ENCODE measurements around the gene SDCBP2. TPM values are rescaled to one million over a fixed set of nuclear protein-coding genes. Genes with fewer than 3 reads are reported as not detected.

SDCBP2 gene
- total RNA-seq, 1 experiment from 2014 or later: 1.9 TPM

DNA sequence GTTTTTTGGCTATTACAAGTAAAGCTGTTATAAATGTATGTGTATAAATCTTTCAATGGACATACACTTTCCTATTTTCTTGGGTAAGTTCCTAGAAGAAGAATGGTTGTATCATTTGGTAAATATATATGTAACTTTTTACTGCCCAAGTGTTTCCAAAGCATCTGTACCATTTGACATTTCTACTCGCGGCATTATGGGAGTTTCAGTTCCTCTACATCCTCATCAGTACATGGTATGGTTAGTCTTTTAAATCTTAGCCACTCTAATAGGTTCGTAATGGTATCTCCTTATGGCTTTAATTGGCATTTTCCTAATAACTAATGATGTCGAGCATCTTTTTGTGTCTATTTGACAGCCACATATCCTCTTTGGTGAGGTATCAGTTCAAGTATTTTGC is 49.9 kb downstream of the SDCBP2 start:
- WGBS (ENCODE audit: extremely low coverage, insufficient read length, low lambda C conversion rate): no CpG with 5 or more reads among the region's 4 CpGs
- Mint-ChIP-seq H3K36me3 (ENCODE audit: insufficient read depth in 1 of 3, low read depth in 3 of 3) (no peaks in the 10 kb centered on the region), H3K27ac (no peak overlapping the region)

More for the DNA sequence above, 49.9 kb downstream of the SDCBP2 start:
- Histone ChIP-seq H4K8ac (replicated peaks; ENCODE audit: insufficient read length, low read depth, low read length) (no peak overlapping the region), H2AK5ac (ENCODE audit: insufficient read length, low read length) (no peak overlapping the region), H2BK15ac (ENCODE audit: low read depth, low read length) (no peak overlapping the region), H3K79me2 (ENCODE audit: insufficient read depth, low read length) (no peaks in the 10 kb centered on the region), H3K4ac (ENCODE audit: low read depth, low read length) (no peak overlapping the region), H3K23ac (ENCODE audit: insufficient read length, low read depth, low read length) (no peak overlapping the region), H3K27me3 (ENCODE audit: insufficient read depth, low read length) (no peaks in the 10 kb centered on the region), H2BK120ac (ENCODE audit: low read depth, low read length, poor library complexity, severe bottlenecking) (no peak overlapping the region), H2BK12ac (ENCODE audit: insufficient read length, low read depth, low read length) (no peak overlapping the region), H2BK5ac (ENCODE audit: insufficient read length, low read length) (no peak overlapping the region), H3K79me1 (ENCODE audit: insufficient read depth, low read depth, low read length, poor library complexity, severe bottlenecking) (no peaks in the 10 kb centered on the region), H2BK20ac (ENCODE audit: low read depth, low read length, poor library complexity, severe bottlenecking) (no peak overlapping the region), H4K91ac (ENCODE audit: insufficient read length, low read depth, low read length) (no peak overlapping the region), H4K20me1 (ENCODE audit: control insufficient read depth, insufficient read depth, insufficient read length) (peaks cover 2% of the 10 kb centered on the region), H3K9me3 (ENCODE audit: control insufficient read depth, low read depth, low read length) (no peaks in the 10 kb centered on the region), H2AFZ (ENCODE audit: low read length) (no peak overlapping the region), H3K23me2 (ENCODE audit: insufficient read length, low read depth, low read length, poor library complexity, severe bottlenecking) (no peaks in the 10 kb centered on the region), H3K4me1 (ENCODE audit: insufficient read depth, low read length) (no peaks in the 10 kb centered on the region), H3K4me2 (ENCODE audit: insufficient read depth, insufficient read length, low read length) (no peak overlapping the region), H3K14ac (ENCODE audit: insufficient read depth, low read length) (no peak overlapping the region), H4K5ac (ENCODE audit: insufficient read length, low read depth, low read length) (no peak overlapping the region), H3K9ac (ENCODE audit: extremely low read depth, insufficient read length, low read length) (no peak overlapping the region), H3K56ac (ENCODE audit: insufficient read length, low read depth, low read length) (no peak overlapping the region), H3K18ac (ENCODE audit: insufficient read length, low read depth, low read length) (no peak overlapping the region), H3K27ac (ENCODE audit: insufficient read length, low read depth, low read length) (no peak overlapping the region), H3T11ph (ENCODE audit: low read length) (no peak overlapping the region)
- TF ChIP-seq CTCF (conservative IDR thresholded peaks at IDR 0.05): no peak
- no peak for DNase-seq
- Mint-ChIP-seq H3K27me3 (ENCODE audit: low read depth) (peaks cover 1% of the 10 kb centered on the region), H3K9me3 (no peaks in the 10 kb centered on the region), H3K4me1 (0 out of 4 replicates have a peak, but pooled peaks cover 0 to 3% of the 10 kb centered on the region in 2 experiments), H3K4me3 (no peak overlapping the region)

All from H9 (cell line).